Lower lobe of right lung (tissue), 2 donors: ENCODE data around the gene FXYD6. TPM values are rescaled to one million over a fixed set of nuclear protein-coding genes. Genes with fewer than 3 reads are reported as not detected.

Source experiments
- ATAC-seq, 2 donors: fragments of 200-7000 bp; cut with Tn5 transposase; one replicate each; pipeline ENCODE4 v1.9.1; 2020 to 2022; ENCODE audit warnings: mild to moderate bottlenecking in 2 of 2, moderate library complexity in 2 of 2
- DNase-seq: peaks from one replicate; pipeline ENCODE4 v3.0.0-alpha.2; 2020
- H3K27ac ChIP-seq: fragments of 200-600 bp; one replicate; pipeline ENCODE4 v1.8.0; 2022
- H3K27me3 ChIP-seq: fragments of 200-600 bp; one replicate; pipeline ENCODE4 v1.8.0; 2022; ENCODE audit warnings: low read depth
- H3K36me3 ChIP-seq: fragments of 200-600 bp; one replicate; pipeline ENCODE4 v1.8.0; 2022; ENCODE audit warnings: mild to moderate bottlenecking
- H3K4me1 ChIP-seq: fragments of 200-600 bp; one replicate; pipeline ENCODE4 v1.8.0; 2022
- H3K4me3 ChIP-seq: fragments of 200-600 bp; one replicate; pipeline ENCODE4 v1.8.0; 2022; ENCODE audit warnings: mild to moderate bottlenecking
- H3K9me3 ChIP-seq: fragments of 200-600 bp; one replicate; pipeline ENCODE4 v1.8.0; 2022
- intact Hi-C: fragments of 100-400 bp; cut with DNase I; formaldehyde crosslinking; loops from one replicate; pipeline ENCODE4 v1.11.0; 2022
- total RNA-seq: library from RNA; stranded (reverse); fragmentation: NEBNext Ultra II Directional; extraction: Animal tissue kit (Norgen Biotek cat#: 25700); gene quantifications from one replicate; pipeline ENCODE4 v1.2.1, GENCODE V29; 2021
- TF ChIP-seq, protein P1 (sequence below): fragments of 200-600 bp; IDR thresholded peaks from one replicate; pipeline ENCODE4 v1.8.0; 2022; ENCODE audit warnings: antibody characterized with exemption, mild to moderate bottlenecking
- donor health status: DM: no; HTN: yes; CAD: no; lungs with severe emphysema.

Gene FXYD6
- total RNA-seq, 1 donor from 2014 or later = 61.2 TPM

DNA sequence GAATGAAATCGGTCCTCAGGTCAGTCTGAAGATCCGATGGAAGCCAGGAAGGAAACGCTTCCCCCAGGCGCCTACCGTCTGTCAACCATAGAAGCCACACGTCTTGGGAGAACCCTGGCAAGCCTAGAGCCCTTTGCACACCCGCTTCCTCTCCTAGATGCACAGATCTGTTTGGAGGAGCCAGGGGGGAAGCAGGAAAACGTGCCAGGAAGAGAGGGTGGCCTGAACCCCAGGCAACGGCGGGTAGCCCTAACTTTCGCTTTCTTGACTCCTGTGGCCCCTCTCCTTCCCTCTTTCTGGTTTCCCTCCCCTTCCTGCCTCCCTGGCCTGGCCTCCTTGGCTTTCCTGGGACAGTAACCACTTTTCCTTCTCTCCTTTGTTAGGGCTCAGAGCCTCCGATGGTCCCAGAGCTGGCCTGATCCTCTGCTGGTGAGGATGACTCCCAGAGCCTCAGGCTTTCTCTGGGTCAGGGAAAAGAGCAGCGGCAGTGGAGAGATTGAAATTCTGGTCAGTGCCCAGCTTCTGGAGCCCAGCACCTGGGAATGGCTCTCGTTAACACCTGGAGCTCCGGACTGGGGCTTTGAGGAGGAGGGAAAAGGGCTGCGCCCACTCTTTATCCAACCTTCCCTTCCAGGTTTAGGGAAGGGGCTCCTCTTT lies 2.1 kb downstream of the FXYD6 start:
- H3K36me3 ChIP-seq = no peaks in the 10 kb centered on the region
- H3K4me3 ChIP-seq = peak overlapping the region; percentile 65
- intact Hi-C loops = no loop called here
- no peaks in the 10 kb centered on the region for H3K9me3 ChIP-seq
- H3K27ac ChIP-seq = peak overlapping the region; percentile 56
- H3K4me1 ChIP-seq = peaks cover 61% of the 10 kb centered on the region
- no peak for ATAC-seq
- TF ChIP-seq, protein P1, sequence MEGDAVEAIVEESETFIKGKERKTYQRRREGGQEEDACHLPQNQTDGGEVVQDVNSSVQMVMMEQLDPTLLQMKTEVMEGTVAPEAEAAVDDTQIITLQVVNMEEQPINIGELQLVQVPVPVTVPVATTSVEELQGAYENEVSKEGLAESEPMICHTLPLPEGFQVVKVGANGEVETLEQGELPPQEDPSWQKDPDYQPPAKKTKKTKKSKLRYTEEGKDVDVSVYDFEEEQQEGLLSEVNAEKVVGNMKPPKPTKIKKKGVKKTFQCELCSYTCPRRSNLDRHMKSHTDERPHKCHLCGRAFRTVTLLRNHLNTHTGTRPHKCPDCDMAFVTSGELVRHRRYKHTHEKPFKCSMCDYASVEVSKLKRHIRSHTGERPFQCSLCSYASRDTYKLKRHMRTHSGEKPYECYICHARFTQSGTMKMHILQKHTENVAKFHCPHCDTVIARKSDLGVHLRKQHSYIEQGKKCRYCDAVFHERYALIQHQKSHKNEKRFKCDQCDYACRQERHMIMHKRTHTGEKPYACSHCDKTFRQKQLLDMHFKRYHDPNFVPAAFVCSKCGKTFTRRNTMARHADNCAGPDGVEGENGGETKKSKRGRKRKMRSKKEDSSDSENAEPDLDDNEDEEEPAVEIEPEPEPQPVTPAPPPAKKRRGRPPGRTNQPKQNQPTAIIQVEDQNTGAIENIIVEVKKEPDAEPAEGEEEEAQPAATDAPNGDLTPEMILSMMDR = no peak
- DNase-seq = no peak
- peaks cover 44% of the 10 kb centered on the region for H3K27me3 ChIP-seq

DNA sequence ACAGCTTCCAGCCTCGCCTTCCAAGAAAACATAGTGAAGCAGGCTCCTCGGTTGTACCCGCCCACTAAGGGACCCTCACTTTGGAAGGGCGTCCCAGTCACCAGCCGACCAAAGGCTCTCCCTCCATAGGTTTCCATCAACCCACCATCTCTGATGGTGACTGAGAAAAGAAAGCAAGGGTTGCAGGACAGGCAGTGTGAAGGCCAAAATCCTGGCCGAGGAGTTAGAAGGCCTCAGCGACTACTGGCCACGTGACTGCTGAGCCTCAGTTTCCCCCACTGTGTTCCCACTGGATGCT lies 2.7 kb downstream of the FXYD6 start:
- no peaks in the 10 kb centered on the region for H3K9me3 ChIP-seq
- TF ChIP-seq, protein P1 = no peak
- DNase-seq (no peak), ATAC-seq (no peak)
- H3K27ac ChIP-seq = peak overlapping the region; percentile 56
- H3K4me1 ChIP-seq = peaks cover 67% of the 10 kb centered on the region
- intact Hi-C loops = no loop called here
- H3K36me3 ChIP-seq = no peaks in the 10 kb centered on the region
- peaks cover 38% of the 10 kb centered on the region for H3K27me3 ChIP-seq
- H3K4me3 ChIP-seq = peak overlapping the region; percentile 65

DNA sequence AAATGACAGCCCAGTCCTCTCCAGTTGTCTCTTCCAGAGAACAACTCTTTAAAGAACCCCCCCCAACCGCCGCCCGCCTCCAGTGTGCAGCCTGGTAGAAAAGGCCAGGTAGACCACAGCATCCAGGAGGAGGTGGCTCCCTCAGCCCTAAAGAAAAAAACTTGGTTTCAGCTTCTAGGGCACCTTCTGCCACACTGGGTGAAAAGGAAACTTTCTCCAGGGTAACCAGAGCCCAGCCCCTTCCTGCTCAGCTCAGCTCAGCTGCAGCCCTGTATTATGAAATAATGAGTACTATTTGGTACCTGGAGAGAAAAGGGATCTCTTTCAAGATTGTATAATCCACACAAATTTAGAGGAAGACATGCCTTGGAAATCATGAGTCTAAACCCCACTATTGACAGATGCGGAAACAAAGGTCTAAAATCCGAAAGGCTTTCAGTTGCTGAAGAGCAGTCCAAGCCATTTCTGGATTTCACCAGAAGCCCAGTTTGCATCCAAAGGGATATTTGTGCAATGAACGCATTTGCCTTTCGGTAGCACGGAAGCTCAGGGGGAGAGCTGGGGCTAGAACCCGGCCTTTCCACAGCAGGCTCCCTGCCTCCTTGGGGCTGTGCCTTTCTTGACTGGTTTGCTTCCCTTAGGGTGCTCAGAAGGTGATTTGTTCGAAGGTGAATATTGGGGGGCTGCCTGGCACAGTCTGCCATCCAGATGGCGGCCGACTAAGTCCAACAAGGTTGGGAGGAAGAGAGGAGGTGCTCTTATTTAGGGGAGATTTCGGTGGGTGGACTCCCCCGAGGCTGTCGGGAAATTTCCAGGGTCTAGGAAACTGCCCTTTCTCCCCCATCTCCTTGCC lies 3.3 kb downstream of the FXYD6 start:
- peaks cover 68% of the 10 kb centered on the region for H3K4me1 ChIP-seq
- H3K4me3 ChIP-seq = no peak overlapping the region
- DNase-seq (no peak), ATAC-seq (no peak)
- intact Hi-C loops = no loop called here
- no peaks in the 10 kb centered on the region for H3K9me3 ChIP-seq
- H3K27ac ChIP-seq = peak overlapping the region; percentile 56
- peaks cover 32% of the 10 kb centered on the region for H3K27me3 ChIP-seq
- H3K36me3 ChIP-seq = no peaks in the 10 kb centered on the region
- TF ChIP-seq, protein P1 = no peak

DNA sequence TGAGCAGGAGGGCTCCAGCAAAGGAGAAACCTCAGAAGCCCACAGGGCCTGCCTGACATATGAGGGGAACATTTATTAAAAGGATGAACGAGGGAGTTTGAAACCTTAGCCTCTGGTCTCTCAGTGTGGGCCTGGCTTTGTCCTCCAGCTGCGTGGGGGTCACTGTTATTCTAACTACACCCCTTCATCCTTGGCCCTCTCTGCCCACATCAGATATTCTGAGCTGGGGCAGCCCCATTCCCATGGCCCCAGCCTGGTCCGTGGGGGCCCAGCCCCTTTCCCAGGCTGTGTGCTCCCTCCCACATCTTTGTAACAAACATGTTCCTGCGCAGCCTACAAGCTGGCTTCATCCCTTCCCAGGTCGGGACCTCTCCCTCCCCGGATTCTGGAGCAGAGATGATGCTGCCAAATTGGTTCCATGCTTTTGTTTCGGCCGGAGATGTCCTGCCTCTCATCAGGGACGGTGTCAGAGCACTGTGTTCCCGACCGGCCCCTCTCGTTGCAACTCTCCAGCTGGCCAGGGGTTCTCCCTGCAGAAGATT lies 4.0 kb downstream of the FXYD6 start:
- H3K27ac ChIP-seq = no peak overlapping the region
- no peak overlapping the region for H3K4me3 ChIP-seq
- intact Hi-C loops = no loop called here
- ATAC-seq (no peak), DNase-seq (no peak)
- peaks cover 68% of the 10 kb centered on the region for H3K4me1 ChIP-seq
- TF ChIP-seq, protein P1 = no peak
- H3K9me3 ChIP-seq = no peaks in the 10 kb centered on the region
- H3K36me3 ChIP-seq = no peaks in the 10 kb centered on the region
- H3K27me3 ChIP-seq = peaks cover 36% of the 10 kb centered on the region

DNA sequence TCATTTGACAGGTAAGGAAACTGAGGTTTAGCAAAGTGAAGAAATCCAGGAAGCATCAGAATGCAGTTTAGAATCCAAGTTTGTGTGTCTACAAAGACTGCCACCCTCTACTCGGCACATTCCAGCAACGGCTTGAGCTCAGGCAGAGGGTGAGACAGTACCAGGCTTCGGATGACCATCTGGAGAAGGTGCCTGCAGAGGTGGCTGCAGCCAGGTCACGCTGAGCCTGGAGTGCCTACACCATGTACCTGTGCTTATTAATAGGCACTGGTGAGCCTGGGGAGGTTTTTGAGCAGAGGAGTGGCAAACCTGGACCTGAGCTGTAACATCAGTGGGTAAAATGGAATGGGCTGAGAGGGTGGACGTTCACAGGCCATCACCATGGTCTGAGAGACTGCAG lies 4.7 kb downstream of the FXYD6 start:
- Histone ChIP-seq H3K4me1 (peaks cover 64% of the 10 kb centered on the region), H3K9me3 (no peaks in the 10 kb centered on the region), H3K27ac (no peak overlapping the region), H3K36me3 (no peaks in the 10 kb centered on the region), H3K27me3 (peaks cover 32% of the 10 kb centered on the region), H3K4me3 (no peak overlapping the region)
- ATAC-seq (no peak), DNase-seq (no peak)
- TF ChIP-seq, protein P1 = no peak
- intact Hi-C loops = no loop called here
